NCI-H69 (cell line): ENCODE results near the gene PTPRJ.

Source experiments
- DNase-seq: peaks from one replicate; lab custom pipeline; 2025; lab: John Stamatoyannopoulos, UW

PTPRJ gene

DNA sequence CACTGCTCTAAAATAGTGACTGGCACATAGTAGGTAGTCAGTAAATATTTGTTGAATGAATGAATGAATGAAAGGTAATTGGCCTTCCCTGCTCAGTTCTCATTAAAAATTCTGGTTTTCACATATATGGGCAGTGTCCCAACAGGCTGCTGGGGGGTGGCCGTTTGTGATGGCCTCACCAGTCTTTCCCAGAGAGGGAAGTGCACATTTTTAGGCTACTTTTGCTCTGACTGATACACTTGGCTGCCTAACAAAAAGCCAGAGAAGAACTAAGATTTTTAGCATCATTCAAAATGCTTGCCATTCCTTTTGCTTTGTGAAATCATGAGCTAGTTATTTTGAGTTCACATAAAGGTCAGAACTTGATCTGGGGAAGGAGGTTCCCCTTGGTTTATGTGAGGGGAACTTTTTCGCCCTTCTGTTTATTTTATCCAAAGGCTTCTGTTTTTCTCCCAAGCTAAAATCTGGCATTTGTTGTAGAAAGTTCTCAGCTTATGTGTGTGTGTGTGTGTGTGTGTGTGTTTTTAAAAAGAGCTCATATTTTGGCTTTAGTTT, 83.1 kb downstream of the PTPRJ start:
- DNase-seq, result no peak

DNA sequence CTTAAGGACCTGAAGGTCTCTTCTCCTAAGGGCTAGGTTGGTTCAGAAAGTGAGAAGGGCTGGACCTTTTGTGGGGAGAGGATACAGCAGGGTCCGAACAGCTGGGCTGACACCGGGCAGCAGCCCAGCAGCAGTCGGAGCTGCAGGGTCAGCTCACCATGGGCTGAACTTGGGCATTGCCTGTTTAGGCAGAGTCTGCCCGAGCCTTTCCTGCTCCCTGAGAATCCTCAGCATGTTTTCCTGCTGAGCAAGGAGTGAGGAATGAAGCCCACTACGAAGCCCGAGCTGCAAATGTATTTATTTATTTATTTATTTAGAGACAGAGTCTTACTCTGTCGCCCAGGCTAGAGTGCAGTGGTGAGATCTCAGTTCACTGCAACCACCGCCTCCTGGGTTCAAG, 83.9 kb downstream of the PTPRJ start:
- no peak for DNase-seq

DNA sequence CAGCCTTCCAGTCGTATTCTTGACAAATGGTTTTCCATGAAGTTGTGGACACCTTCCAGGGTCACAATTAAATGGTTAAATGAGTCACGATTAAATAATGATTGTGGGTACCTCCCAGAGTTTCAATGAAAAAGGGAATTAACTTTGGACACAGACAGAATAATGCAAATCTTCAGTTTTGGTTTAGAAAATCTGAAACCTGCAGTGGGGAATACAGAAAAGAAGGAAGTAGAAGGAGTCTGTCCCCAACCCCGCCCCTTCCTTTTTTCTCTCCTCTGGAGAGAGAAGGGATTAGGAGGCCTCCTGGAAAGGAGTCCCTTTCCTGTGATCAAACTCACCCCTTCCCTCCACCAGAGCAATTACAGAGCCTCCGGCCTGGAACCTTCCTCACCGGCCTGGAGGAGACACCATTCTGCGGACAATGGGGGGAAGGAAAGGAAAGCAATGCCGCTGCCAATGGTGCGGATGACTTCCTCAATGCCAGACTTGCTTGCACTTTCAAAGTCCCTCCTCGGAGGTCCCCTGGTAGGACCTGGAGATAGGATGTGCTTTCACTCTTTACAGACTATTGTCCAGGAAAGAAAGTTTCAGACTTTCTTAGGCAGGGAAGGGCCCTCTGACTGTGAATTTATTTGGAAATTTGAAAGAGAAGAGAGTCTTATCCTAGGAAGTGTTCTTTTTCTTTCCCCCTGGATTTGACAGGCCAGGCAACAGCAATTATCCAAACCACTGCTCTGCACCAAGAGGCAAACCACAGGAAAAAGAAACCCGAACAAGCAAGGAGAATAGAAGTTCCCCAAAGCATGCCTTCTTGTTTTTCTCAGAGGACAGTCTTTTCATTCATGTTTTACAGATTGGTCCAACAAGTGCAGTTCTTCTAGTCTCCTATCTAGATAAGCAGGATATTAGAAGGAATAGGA, 86.8 kb downstream of the PTPRJ start:
- DNase-seq, result no peak

GRCh38 chr11:48073031-48073861, 92.9 kb downstream of the PTPRJ start:
- DNase-seq, result no peak

- DNase-seq, result no peak
Observed at GRCh38 chr11:48074425-48075181, 94.2 kb downstream of the PTPRJ start.

DNA sequence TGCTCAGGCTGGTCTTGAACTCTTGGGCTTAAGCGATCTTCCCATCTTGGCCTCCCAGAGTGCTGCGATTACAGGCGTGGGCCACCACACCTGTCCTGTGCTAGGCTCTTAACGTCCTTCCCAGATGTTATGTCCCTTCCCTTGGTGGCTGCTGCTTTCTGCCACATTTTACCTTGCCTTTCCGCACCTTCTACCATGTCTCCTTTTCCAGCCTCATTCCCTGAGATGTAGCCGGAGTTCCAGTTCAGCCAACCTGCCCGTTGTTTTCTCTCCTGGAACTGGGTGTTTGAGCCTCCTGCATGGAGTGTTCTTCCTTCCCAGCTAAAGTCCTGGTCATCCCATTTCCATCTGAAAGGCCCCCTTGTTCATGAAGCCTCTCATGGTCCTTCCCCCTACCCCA, 95.3 kb downstream of the PTPRJ start:
- DNase-seq, result no peak

DNA sequence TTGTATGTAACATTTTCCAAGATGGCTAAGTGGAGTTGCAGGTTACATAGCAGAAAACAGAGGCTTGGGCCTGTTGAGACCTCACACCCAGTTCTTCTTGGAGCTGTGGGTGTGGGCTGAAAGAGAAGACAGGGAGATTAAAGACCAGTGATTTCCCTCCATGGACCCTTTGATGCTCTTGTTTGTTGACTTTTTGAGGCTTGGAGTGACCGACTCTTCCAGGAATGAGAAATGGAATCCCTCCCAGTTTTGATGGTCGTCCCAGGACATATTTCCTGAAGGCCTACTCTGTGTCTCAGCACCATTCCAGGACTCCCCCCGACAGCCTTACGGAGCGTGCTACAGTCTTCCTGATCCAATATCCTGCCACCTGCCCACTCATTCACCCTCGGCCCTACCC, 96.9 kb downstream of the PTPRJ start:
- no peak for DNase-seq

DNA sequence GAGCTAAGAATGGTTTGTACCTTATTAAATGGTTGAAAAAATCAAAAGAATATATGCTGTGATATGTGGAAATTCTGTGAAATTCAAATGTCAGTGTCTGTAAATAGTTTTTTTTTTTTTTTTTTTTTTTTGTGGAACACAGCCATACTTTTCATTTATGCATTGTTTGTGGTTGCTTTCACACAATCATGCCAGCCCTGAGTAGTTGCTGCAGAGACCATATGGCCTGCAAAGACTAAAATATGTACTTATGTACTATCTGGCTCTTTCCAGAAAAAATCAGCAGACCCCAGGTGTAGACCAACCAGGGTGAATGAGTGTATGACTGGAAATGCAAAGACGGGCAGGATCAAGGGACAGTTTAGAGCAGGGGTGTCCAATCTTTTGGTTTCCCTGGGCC, 98.3 kb downstream of the PTPRJ start:
- DNase-seq, result no peak

DNA sequence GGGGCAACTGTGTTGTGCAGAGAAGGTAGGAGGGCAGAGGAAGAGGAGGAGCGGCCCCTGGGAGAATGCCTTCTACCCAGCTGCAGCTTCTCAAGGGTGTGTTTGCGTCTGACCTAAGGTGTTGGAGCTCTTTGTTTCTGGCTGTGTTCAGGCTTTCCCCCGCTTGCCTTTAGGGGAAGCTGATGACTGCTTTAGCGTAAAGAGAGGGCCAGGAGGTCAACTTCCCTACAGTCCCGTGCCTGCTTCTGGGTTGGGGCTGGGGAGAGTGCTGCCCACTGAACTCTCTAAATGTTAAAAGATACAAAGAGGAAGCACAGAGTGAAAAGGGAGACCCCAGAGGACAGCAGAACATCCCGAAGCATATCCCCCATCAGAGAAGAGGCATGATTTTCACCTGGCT, 99.2 kb downstream of the PTPRJ start:
- no peak for DNase-seq

GRCh38 chr11:48080301-48080861, 100.0 kb downstream of the PTPRJ start:
- DNase-seq, result no peak

DNA sequence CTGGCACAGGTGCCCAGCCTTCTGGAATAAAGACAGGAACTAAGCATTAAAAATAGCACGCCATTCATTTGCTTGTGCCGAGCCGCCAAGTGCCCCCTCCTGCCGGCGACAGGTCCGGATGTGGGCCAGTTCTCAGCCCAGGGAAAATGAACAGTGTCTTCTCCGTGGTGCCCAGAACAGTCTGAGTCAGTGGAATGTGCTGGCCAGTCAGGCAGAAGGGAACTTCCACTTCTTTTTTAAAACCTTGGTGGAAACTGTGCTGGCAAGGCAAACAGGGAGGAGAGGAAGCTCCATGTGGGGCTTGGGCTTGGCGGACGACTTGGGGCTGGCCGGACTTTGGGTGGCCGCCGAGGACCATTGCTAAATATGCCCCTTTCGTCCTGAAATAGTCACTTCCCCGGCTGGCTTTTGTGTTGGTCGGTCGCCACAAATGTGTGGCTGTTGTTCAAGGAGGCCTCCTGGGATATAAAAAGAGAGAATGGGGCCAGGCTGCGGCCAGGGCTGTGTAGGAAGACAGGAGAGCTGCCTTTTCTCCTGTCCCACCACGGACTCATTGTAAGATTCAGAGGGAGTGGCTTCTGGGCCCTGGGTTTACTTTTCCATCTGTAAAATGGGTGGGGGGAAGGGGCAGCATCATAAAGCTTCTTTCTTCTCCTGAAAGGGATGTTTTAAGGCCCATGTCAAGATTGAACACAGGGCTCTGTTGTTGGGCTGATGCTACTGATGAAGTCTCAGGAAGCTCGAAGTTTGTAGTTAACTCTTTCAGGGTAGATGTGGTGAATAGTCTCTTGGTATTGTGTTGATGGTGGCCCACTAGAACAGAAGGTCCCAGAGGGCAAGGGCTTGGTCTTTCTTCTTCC, 101.0 kb downstream of the PTPRJ start:
- no peak for DNase-seq

- no peak for DNase-seq
Observed at GRCh38 chr11:48082771-48083170, 102.4 kb downstream of the PTPRJ start.

GRCh38 chr11:48083421-48083820, 103.1 kb downstream of the PTPRJ start:
- DNase-seq, result no peak

DNA sequence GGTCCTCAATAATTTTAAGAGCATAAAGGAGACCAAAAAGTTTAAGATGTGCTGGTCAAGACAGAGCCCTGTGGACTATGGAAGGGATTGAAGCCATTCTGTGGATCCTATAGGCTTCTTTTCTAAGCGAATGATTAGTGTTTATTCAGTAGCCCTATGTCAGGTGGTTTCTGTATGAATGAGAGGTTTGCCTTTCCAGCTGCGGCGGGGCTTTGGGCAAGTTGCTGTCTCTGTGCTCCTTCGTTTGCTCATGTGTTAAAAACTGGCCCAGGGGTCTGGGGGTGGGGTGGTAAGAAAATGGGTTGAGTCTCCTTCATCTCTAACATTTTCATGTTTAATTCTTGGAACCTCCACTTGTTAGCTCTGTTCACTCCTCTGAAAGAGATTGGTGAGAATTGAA, 105.3 kb downstream of the PTPRJ start:
- peak; percentile 20 for DNase-seq

GRCh38 chr11:48087422-48087821, 107.1 kb downstream of the PTPRJ start:
- no peak for DNase-seq

GRCh38 chr11:48087974-48088681, 107.8 kb downstream of the PTPRJ start:
- DNase-seq, result peak; percentile 86

DNA sequence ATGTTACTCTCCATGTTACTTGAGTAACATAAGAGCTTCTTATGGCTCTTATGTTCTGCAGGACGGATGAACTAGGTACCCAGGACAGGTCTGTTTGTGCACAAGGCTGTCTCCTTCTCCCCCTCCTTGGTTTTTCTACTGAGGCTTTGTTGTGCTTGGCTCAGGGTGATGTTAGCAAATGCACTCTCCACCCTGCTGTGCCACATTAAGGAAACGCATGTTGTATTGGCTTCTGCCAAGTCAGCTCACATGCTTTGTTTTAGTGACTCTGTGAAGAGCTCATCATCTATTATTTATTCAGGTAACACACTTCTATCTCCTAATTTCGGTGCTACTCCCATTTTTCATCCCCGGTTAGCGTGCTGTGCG, 108.3 kb downstream of the PTPRJ start:
- peak; percentile 91 for DNase-seq

DNA sequence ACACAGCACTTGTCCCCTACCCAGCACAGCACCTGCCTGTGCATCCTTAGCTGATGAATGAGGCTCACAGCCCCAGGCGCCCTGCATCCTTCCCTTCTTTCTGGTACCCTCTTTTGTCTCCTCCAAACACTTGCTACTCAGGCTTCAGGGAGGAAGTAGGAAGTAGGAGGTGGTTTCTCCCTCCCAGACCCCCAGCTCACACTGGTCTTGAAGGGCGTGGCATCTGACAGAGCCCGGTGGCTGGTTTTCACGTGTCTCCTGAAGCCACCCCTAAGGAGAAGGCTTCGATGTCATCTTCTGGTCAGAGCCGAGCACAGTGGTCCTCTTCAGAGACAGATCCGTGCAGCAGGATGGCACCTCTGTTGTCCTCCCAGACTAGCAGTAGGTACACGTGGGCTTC, 109.8 kb downstream of the PTPRJ start:
- peak; percentile 17 for DNase-seq

- peak; percentile 19 for DNase-seq
Observed at GRCh38 chr11:48091426-48092102, 111.2 kb downstream of the PTPRJ start.

GRCh38 chr11:48093323-48093722, 113.0 kb downstream of the PTPRJ start:
- no peak for DNase-seq
